B cell (primary cell): ENCODE data around the gene SLC4A5.

Experiments used
- EZH2 ChIP-seq: IDR thresholded peaks from 2 replicates; pipeline ENCODE4 v1.6.1; 2012; ENCODE audit warnings: borderline replicate concordance, low read depth, mild to moderate bottlenecking, moderate library complexity, low read length; ENCODE audit not compliant: insufficient read depth, poor library complexity, severe bottlenecking
- TF ChIP-seq, protein P1 (sequence below): fragments of 200-600 bp; IDR thresholded peaks from one replicate; pipeline ENCODE4 v1.8.0; 2022; ENCODE audit warnings: antibody characterized with exemption, mild to moderate bottlenecking

DNA sequence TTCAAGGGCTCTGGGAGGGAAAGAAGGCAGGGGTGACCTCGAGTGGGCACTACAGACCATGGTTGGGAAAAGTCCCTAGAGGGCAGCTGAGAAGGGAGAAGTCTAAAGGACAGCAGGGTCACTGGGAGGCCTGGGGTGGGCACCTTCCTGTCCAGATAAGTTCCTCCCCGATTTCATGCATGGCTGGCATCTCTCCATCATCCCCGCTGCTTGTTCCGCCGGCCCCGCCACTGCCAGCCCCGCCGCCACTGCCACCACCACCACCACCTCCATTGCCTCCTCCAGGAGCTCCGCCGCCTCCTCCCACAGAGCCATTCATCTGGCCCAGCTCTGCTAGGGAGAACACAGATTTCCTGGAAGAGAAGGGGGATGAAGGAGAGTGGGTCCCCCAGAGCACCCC lies 91.2 kb downstream of the SLC4A5 start:
- TF ChIP-seq, protein P1, sequence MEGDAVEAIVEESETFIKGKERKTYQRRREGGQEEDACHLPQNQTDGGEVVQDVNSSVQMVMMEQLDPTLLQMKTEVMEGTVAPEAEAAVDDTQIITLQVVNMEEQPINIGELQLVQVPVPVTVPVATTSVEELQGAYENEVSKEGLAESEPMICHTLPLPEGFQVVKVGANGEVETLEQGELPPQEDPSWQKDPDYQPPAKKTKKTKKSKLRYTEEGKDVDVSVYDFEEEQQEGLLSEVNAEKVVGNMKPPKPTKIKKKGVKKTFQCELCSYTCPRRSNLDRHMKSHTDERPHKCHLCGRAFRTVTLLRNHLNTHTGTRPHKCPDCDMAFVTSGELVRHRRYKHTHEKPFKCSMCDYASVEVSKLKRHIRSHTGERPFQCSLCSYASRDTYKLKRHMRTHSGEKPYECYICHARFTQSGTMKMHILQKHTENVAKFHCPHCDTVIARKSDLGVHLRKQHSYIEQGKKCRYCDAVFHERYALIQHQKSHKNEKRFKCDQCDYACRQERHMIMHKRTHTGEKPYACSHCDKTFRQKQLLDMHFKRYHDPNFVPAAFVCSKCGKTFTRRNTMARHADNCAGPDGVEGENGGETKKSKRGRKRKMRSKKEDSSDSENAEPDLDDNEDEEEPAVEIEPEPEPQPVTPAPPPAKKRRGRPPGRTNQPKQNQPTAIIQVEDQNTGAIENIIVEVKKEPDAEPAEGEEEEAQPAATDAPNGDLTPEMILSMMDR, result no peak
- no peak for TF ChIP-seq EZH2
